CD4-positive, CD25-positive, alpha-beta regulatory T cell (primary cell): ENCODE results near the gene PCSK5. TPM values are rescaled to one million over a fixed set of nuclear protein-coding genes. Genes with fewer than 3 reads are reported as not detected.

Experiments
- ATAC-seq, 2 donors: fragments of 150-1000 bp; cut with Tn5 transposase; one replicate each; pipeline ENCODE4 v1.10.0; 2021; ENCODE audit warnings: low read depth in 2 of 2, moderate number of reproducible peaks in 2 of 2, moderate library complexity in 1 of 2
- DNase-seq, 3 donors: peaks; one replicate each; pipeline versions ENCODE4 v3.0.0 to v3.0.0-alpha.2; 2012 to 2022; ENCODE audit warnings: mixed read lengths in 1 of 3
- H3K27ac ChIP-seq: one replicate; pipeline ENCODE4 v1.7.0; 2013; ENCODE audit warnings: mild to moderate bottlenecking, low read length; ENCODE audit not compliant: insufficient read depth, poor library complexity, severe bottlenecking
- H3K27me3 ChIP-seq: one replicate; pipeline ENCODE4 v1.7.0; 2013; ENCODE audit warnings: low read length; ENCODE audit not compliant: control insufficient read depth, insufficient read depth
- H3K36me3 ChIP-seq: one replicate; pipeline ENCODE4 v1.7.0; 2013; ENCODE audit warnings: mild to moderate bottlenecking, low read length, moderate library complexity; ENCODE audit not compliant: control insufficient read depth, insufficient read depth
- H3K4me1 ChIP-seq: 2 replicates; pipeline ENCODE4 v1.7.0; 2013; ENCODE audit warnings: mild to moderate bottlenecking, low read length; ENCODE audit not compliant: insufficient read depth, control insufficient read depth, poor library complexity, severe bottlenecking
- H3K4me3 ChIP-seq: one replicate; pipeline ENCODE4 v1.7.0; 2013; ENCODE audit warnings: low read depth, mild to moderate bottlenecking, low read length, moderate library complexity
- H3K9me3 ChIP-seq, 2 experiments: 1 replicate in 1 of 2; 2 replicates in 1 of 2; pipeline ENCODE4 v1.7.0; 2013; ENCODE audit warnings: low read length in 2 of 2, mild to moderate bottlenecking in 1 of 2, moderate library complexity in 1 of 2; ENCODE audit not compliant: control insufficient read depth in 2 of 2
- H3K27ac Mint-ChIP-seq, 3 donors: one replicate each; pipeline ENCODE4 v1.8.0; 2020 to 2022; ENCODE audit warnings: mild to moderate bottlenecking in 3 of 3, mixed read lengths in 3 of 3, moderate library complexity in 2 of 3
- H3K27me3 Mint-ChIP-seq: one replicate; pipeline ENCODE4 v1.8.0; 2022; ENCODE audit warnings: mild to moderate bottlenecking, mixed read lengths
- H3K36me3 Mint-ChIP-seq: one replicate; pipeline ENCODE4 v1.8.0; 2020; ENCODE audit warnings: mixed read lengths
- H3K4me1 Mint-ChIP-seq, 4 donors: one replicate each; pipeline ENCODE4 v1.8.0; 2020 to 2022; ENCODE audit warnings: mixed read lengths in 4 of 4, mild to moderate bottlenecking in 1 of 4
- H3K4me3 Mint-ChIP-seq, 4 donors: one replicate each; pipeline ENCODE4 v1.8.0; 2020 to 2022; ENCODE audit warnings: mild to moderate bottlenecking in 4 of 4, mixed read lengths in 4 of 4, moderate library complexity in 3 of 4
- H3K9me3 Mint-ChIP-seq, 7 donors: one replicate each; pipeline ENCODE4 v1.8.0; 2020 to 2022; ENCODE audit warnings: mixed read lengths in 7 of 7, mild to moderate bottlenecking in 3 of 7, moderate library complexity in 2 of 7
- polyA plus RNA-seq, 4 donors: library from polyadenylated mRNA; unstranded; fragments of 300-500 nt; fragmentation: Illumina TruSeq; gene quantifications; one replicate each; pipeline ENCODE4 v1.2.3, GENCODE V29; 2021
- total RNA-seq: library from RNA; stranded (reverse); gene quantifications from one replicate; pipeline ENCODE4 v1.2.3, GENCODE V29; 2022

The PCSK5 gene
- total and polyA plus RNA-seq, 5 donors from 2014 or later, result 0.47 to 2.7 (median 2.0) TPM

DNA sequence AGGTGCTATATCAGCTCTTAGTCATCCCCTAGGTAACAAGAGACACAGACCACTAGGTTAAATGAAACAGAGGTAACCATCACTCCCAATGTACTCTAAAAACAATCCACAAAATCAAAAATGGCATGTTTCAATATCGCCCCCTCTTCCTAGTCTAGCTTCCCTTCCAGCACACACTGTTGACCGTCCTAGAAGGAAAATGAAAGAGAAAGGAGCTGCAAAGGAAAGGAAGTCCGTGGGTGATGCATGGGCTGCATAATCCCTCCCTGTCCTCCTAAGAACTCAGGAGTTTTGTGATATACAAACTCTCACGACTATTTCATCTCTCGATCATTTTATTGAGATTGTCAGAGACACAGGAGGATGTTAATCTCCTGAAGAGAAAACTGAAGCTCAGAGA lies 402.2 kb downstream of the PCSK5 start:
- peak overlapping the region in 1 of 3 donors; percentile 18 for H3K27ac Mint-ChIP-seq
- no peaks in the 10 kb centered on the region for H3K9me3 Mint-ChIP-seq
- DNase-seq, result no peak
- no peaks in the 10 kb centered on the region for H3K9me3 ChIP-seq
- no peak overlapping the region for H3K4me3 Mint-ChIP-seq
- peaks cover 11% of the 10 kb centered on the region for H3K27me3 Mint-ChIP-seq
- no peak overlapping the region for H3K4me3 ChIP-seq
- H3K27me3 ChIP-seq, result peaks cover 2% of the 10 kb centered on the region
- no peaks in the 10 kb centered on the region for H3K4me1 ChIP-seq
- no peaks in the 10 kb centered on the region for H3K36me3 ChIP-seq
- no peak overlapping the region for H3K27ac ChIP-seq
- H3K36me3 Mint-ChIP-seq, result no peaks in the 10 kb centered on the region
- H3K4me1 Mint-ChIP-seq, result peaks cover 0 to 2% (median 0%) of the 10 kb centered on the region in 4 donors
- no peak for ATAC-seq

DNA sequence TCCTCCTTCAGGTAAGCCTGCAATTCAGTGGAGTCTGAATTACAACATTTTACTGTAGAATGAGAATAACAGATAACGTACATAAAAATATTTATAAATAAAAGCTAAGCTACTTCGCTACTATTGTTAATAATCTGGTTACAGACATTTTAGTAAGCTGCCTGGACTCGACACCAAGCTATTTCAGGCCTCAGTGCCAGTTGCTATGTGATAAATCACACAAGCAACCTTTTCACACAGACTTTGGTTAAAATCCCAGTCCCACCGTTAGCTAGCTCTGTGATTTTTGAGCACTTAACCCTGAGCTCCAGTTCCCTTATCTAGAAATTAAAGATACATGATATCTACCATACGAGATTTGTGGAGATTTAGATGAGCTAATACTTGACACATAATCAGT lies 403.8 kb downstream of the PCSK5 start:
- peaks cover 0 to 3% (median 0%) of the 10 kb centered on the region in 4 donors for H3K4me1 Mint-ChIP-seq
- H3K27me3 Mint-ChIP-seq, result peaks cover 11% of the 10 kb centered on the region
- no peaks in the 10 kb centered on the region for H3K9me3 Mint-ChIP-seq
- no peak overlapping the region for H3K4me3 Mint-ChIP-seq
- ATAC-seq (no peak), DNase-seq (no peak)
- Histone ChIP-seq H3K27me3 (peaks cover 2% of the 10 kb centered on the region), H3K4me3 (no peak overlapping the region), H3K4me1 (no peaks in the 10 kb centered on the region), H3K9me3 (no peaks in the 10 kb centered on the region), H3K27ac (no peak overlapping the region), H3K36me3 (no peaks in the 10 kb centered on the region)
- H3K36me3 Mint-ChIP-seq, result no peaks in the 10 kb centered on the region
- H3K27ac Mint-ChIP-seq, result no peak overlapping the region

DNA sequence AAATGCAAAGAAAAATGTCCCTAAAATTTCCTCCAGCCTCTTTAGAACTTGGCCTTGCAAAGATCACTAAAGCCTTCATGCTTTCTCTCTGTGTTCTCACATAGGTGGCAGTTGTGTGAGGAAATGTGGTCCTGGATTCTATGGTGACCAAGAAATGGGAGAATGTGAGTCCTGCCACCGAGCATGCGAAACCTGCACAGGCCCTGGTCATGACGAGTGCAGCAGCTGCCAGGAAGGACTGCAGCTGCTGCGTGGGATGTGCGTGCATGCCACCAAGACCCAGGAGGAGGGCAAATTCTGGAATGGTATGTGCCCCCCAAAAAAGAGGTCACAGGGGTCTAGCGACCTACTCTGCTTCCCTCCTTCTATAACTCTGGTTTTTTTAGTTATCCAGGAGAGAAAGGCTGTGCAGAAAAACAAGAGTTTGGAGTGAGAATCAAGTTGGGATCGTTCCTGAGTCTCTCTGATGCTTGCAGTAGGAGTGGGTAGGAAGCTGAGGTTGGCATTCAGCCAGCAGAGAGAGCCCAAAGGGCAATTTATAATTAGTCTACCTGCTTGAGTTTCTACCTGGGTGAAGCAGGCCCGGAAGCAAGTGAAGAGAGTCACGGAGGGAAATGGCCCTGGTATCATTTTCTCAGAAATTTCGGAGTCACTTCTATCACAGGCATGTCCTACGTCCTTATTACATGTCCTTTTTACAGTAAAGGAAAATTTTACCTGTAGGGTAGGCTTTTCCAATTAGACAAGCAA lies 406.3 kb downstream of the PCSK5 start:
- H3K4me3 Mint-ChIP-seq, result no peak overlapping the region
- no peaks in the 10 kb centered on the region for H3K4me1 ChIP-seq
- H3K27ac Mint-ChIP-seq, result no peak overlapping the region
- no peaks in the 10 kb centered on the region for H3K9me3 Mint-ChIP-seq
- no peak overlapping the region for H3K27ac ChIP-seq
- no peak overlapping the region for H3K4me3 ChIP-seq
- ATAC-seq, result no peak
- H3K4me1 Mint-ChIP-seq, result peaks cover 0 to 3% (median 0%) of the 10 kb centered on the region in 4 donors
- no peaks in the 10 kb centered on the region for H3K36me3 Mint-ChIP-seq
- peaks cover 16% of the 10 kb centered on the region for H3K27me3 Mint-ChIP-seq
- DNase-seq, result no peak
- H3K36me3 ChIP-seq, result no peaks in the 10 kb centered on the region
- peaks cover 2% of the 10 kb centered on the region for H3K27me3 ChIP-seq
- no peaks in the 10 kb centered on the region for H3K9me3 ChIP-seq

DNA sequence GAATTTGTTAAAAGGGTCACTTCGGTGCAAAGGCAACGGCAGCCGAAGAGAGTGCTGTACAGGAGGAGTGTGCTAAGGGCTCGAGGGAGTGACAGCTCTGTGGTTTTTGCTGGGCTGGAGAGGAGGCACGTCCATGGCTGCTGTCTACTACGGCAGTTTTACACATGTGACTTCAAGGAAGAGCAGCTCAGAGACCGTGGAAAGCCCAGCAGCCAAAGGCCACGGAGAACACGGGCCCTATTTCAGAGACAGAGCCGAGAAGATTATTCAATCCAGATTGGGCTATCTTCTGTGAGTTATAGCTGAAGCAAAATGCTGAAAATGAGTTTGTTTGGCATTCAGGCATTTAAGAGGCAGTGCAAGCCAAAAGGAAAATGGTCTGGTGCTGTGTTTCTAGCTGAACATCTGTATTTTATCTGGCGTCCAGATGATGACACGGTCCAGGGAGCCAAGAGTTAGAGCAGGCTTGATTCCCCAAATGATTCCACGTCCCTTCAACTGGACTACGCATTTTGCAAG lies 407.3 kb downstream of the PCSK5 start:
- H3K27me3 ChIP-seq, result peaks cover 2% of the 10 kb centered on the region
- no peak overlapping the region for H3K27ac ChIP-seq
- Mint-ChIP-seq H3K4me3 (no peak overlapping the region), H3K4me1 (peaks cover 0 to 3% (median 0%) of the 10 kb centered on the region in 4 donors), H3K27ac (no peak overlapping the region), H3K27me3 (peaks cover 8% of the 10 kb centered on the region), H3K36me3 (no peaks in the 10 kb centered on the region), H3K9me3 (no peaks in the 10 kb centered on the region)
- no peak for DNase-seq
- no peaks in the 10 kb centered on the region for H3K9me3 ChIP-seq
- H3K4me1 ChIP-seq, result no peaks in the 10 kb centered on the region
- no peak for ATAC-seq
- no peak overlapping the region for H3K4me3 ChIP-seq
- no peaks in the 10 kb centered on the region for H3K36me3 ChIP-seq

DNA sequence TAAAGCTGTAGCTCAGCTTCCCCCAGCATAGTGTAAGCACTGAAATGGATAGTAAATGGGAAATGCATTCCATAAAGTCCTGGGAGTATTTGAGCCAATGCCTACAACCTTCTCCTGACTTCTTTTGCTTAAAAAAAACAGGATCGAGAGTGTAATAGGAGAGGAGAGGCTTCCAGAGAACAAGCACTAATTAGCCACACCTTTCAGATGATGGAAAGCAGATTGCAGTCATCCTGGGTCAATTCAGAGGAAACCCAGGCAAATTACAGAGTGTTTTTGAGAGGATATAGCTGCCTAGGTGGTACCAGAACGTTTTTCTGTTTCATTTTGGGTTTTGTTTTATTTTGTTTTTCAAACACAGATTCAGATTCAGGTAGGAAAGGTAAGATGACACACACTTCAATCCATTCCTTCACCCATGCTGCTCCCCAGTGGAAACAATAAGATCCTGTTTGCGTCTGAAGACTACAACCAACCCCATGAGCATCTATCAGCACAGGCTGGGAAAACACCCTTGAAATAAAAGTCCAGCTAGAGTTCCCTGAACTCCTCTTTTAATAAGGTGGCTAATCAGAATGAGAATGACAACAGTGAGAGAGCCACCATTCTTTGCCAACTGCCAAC lies 408.2 kb downstream of the PCSK5 start:
- Histone ChIP-seq H3K27ac (no peak overlapping the region), H3K4me1 (no peaks in the 10 kb centered on the region), H3K36me3 (no peaks in the 10 kb centered on the region), H3K9me3 (no peaks in the 10 kb centered on the region), H3K4me3 (no peak overlapping the region), H3K27me3 (no peaks in the 10 kb centered on the region)
- ATAC-seq (no peak), DNase-seq (no peak)
- Mint-ChIP-seq H3K36me3 (no peaks in the 10 kb centered on the region), H3K27ac (no peak overlapping the region), H3K4me1 (peaks cover 0 to 3% (median 0%) of the 10 kb centered on the region in 4 donors), H3K9me3 (no peaks in the 10 kb centered on the region), H3K27me3 (peaks cover 6% of the 10 kb centered on the region), H3K4me3 (no peak overlapping the region)

DNA sequence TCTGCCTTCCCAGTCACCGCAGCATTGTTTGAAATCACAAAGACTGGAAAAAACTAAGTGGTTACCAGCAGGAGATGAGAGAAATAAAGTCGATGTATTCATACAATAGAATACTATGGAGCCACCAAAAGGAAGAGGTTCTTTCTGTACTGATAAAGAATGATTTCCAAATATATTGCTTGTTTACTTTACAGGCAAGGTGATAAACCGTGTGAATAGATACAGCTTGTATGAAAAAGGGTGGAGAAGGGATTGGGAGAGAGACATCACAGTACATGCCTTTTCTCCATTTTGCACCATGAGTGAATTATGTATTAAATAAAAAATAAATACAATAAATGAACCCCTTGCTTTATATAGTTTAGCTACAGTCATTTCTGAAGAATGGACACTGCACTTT lies 412.1 kb downstream of the PCSK5 start:
- no peaks in the 10 kb centered on the region for H3K36me3 Mint-ChIP-seq
- H3K4me1 ChIP-seq, result no peaks in the 10 kb centered on the region
- no peak overlapping the region for H3K4me3 Mint-ChIP-seq
- peaks cover 4% of the 10 kb centered on the region for H3K27me3 ChIP-seq
- H3K4me3 ChIP-seq, result no peak overlapping the region
- H3K4me1 Mint-ChIP-seq, result peaks cover 0 to 2% (median 0%) of the 10 kb centered on the region in 4 donors
- H3K36me3 ChIP-seq, result no peaks in the 10 kb centered on the region
- ATAC-seq (no peak), DNase-seq (no peak)
- H3K9me3 Mint-ChIP-seq, result no peaks in the 10 kb centered on the region
- H3K27ac Mint-ChIP-seq, result no peak overlapping the region
- no peaks in the 10 kb centered on the region for H3K9me3 ChIP-seq
- peaks cover 6% of the 10 kb centered on the region for H3K27me3 Mint-ChIP-seq
- no peak overlapping the region for H3K27ac ChIP-seq

DNA sequence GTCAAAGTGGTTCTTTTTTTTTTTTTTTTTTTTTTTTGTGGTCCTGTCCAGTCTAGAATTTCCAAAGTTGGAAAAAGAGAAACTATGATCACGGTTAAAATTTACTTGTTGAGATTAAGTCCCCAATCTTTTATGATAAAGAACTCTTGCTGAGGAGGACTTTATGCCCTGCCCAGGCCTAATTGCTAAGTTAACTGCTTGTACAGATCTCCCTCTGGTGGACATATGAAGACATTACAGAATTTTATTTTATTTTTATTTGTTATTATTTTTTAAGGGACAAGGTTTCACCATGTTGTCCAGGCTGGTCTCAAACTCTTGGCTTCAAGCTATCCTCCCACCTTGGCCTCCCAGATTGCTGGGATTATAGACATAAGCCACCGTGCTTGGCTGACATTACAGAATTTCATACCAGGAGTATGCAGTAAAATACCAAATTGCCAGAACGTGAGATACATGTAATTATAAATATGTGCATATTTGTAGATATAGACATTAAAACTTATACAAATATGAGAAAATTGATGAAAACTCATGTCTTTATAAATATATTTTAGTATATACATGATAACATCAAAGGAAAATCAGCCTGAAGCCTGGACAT lies 412.6 kb downstream of the PCSK5 start:
- H3K27ac ChIP-seq, result no peak overlapping the region
- no peaks in the 10 kb centered on the region for H3K36me3 Mint-ChIP-seq
- H3K4me3 Mint-ChIP-seq, result no peak overlapping the region
- peak in 2 of 3 donors; percentile 49 to 63 for DNase-seq
- no peak overlapping the region for H3K4me3 ChIP-seq
- H3K27me3 Mint-ChIP-seq, result peaks cover 6% of the 10 kb centered on the region
- no peaks in the 10 kb centered on the region for H3K36me3 ChIP-seq
- H3K9me3 Mint-ChIP-seq, result no peaks in the 10 kb centered on the region
- peak; percentile 31 to 34 for ATAC-seq
- no peak overlapping the region for H3K27ac Mint-ChIP-seq
- H3K9me3 ChIP-seq, result no peaks in the 10 kb centered on the region
- peaks cover 4% of the 10 kb centered on the region for H3K27me3 ChIP-seq
- no peaks in the 10 kb centered on the region for H3K4me1 Mint-ChIP-seq
- H3K4me1 ChIP-seq, result no peaks in the 10 kb centered on the region
